IMR-90 (cell line): Measurements from ENCODE around the gene TUBGCP6. TPM values are rescaled to one million over a fixed set of nuclear protein-coding genes. Genes with fewer than 3 reads are reported as not detected.

Source experiments
- ATAC-seq: fragments of 200-7000 bp; cut with Tn5 transposase; 2 replicates; pipeline ENCODE4 v1.9.1; 2020; ENCODE audit warnings: low read depth, mild to moderate bottlenecking, moderate library complexity
- BruUV-seq: library from RNA; stranded (reverse); fragments of 400-500 nt; replicated peaks from 2 replicates; lab custom pipeline; 2021; lab: Mats Ljungman, UMichigan
- CTCF ChIA-PET: fragments of 300-600 bp; formaldehyde crosslinking; extraction: SDS; loops from one replicate; lab custom pipeline; 2021; ENCODE audit warnings: antibody characterized with exemption; lab: Yijun Ruan, JAX
- POLR2A ChIA-PET: fragments of 300-600 bp; sonication (Branson Sonifier 250); formaldehyde crosslinking; loops from one replicate; lab custom pipeline; 2022; ENCODE audit warnings: antibody characterized with exemption; ENCODE audit not compliant: unreplicated experiment; lab: Charles Lee
- DNase-seq: peaks from one replicate; pipeline ENCODE4 v3.0.0; 2013
- H2AFZ ChIP-seq: replicated peaks from 2 replicates; pipeline ENCODE3; 2013; ENCODE audit warnings: low read length, mild to moderate bottlenecking; ENCODE audit not compliant: poor library complexity
- H2AK5ac ChIP-seq: 2 replicates; pipeline ENCODE4 v1.6.1; 2013; ENCODE audit warnings: low read depth, low read length, inconsistent platforms
- H2AK9ac ChIP-seq: replicated peaks from 2 replicates; pipeline ENCODE3; 2013; ENCODE audit warnings: mild to moderate bottlenecking, low read depth, low read length, moderate library complexity; ENCODE audit not compliant: poor library complexity
- H2BK120ac ChIP-seq: 2 replicates; pipeline ENCODE4 v1.6.1; 2013; ENCODE audit warnings: low read depth, low read length, inconsistent platforms
- H2BK15ac ChIP-seq: 3 replicates; pipeline ENCODE4 v1.6.1; 2013; ENCODE audit warnings: low read depth, low read length, inconsistent platforms
- H2BK20ac ChIP-seq: 2 replicates; pipeline ENCODE4 v1.6.1; 2013; ENCODE audit warnings: low read depth, mild to moderate bottlenecking, inconsistent platforms, low read length, moderate library complexity
- H2BK5ac ChIP-seq: 2 replicates; pipeline ENCODE4 v1.6.1; 2013; ENCODE audit warnings: mild to moderate bottlenecking, low read depth, low read length, inconsistent platforms; ENCODE audit not compliant: poor library complexity, severe bottlenecking
- H3K14ac ChIP-seq: replicated peaks from 2 replicates; pipeline ENCODE4 v1.6.1; 2013; ENCODE audit warnings: low read depth, low read length, inconsistent platforms
- H3K18ac ChIP-seq: 2 replicates; pipeline ENCODE4 v1.6.1; 2013; ENCODE audit warnings: low read depth, low read length, control low read depth
- H3K23ac ChIP-seq: 2 replicates; pipeline ENCODE4 v1.6.1; 2013; ENCODE audit warnings: low read depth, low read length, inconsistent platforms
- H3K27ac ChIP-seq: 2 replicates; pipeline ENCODE4 v1.5.1; 2013; ENCODE audit warnings: mild to moderate bottlenecking, control low read depth, low read length; ENCODE audit not compliant: insufficient read depth
- H3K27me3 ChIP-seq: 2 replicates; pipeline ENCODE4 v1.6.1; 2013; ENCODE audit warnings: low read length; ENCODE audit not compliant: control insufficient read depth, insufficient read depth
- H3K36me3 ChIP-seq: 2 replicates; pipeline ENCODE4 v1.6.1; 2013; ENCODE audit warnings: low read length, mixed read lengths; ENCODE audit not compliant: control insufficient read depth, insufficient read depth
- H3K4ac ChIP-seq: 2 replicates; pipeline ENCODE4 v1.6.1; 2013; ENCODE audit warnings: low read depth, low read length, inconsistent platforms
- H3K4me1 ChIP-seq: 2 replicates; pipeline ENCODE4 v1.6.1; 2013; ENCODE audit warnings: low read length, mixed read lengths; ENCODE audit not compliant: control insufficient read depth, insufficient read depth
- H3K4me2 ChIP-seq: 2 replicates; pipeline ENCODE4 v1.6.1; 2013; ENCODE audit warnings: low read depth, mild to moderate bottlenecking, control low read depth, low read length, moderate library complexity
- H3K4me3 ChIP-seq: 2 replicates; pipeline ENCODE4 v1.5.1; 2013; ENCODE audit warnings: low read depth, mild to moderate bottlenecking, control low read depth, low read length, moderate library complexity; ENCODE audit not compliant: insufficient read depth
- H3K56ac ChIP-seq: 2 replicates; pipeline ENCODE4 v1.6.1; 2013; ENCODE audit warnings: low read length, inconsistent platforms; ENCODE audit not compliant: insufficient read depth; ENCODE audit errors: extremely low read depth
- H3K79me1 ChIP-seq, 2 experiments: 2 replicates each; pipeline ENCODE4 v1.6.1; 2013; ENCODE audit warnings: low read length in 2 of 2, inconsistent platforms in 1 of 2, low read depth in 1 of 2
- H3K9ac ChIP-seq: 2 replicates; pipeline ENCODE4 v1.6.1; 2013; ENCODE audit warnings: low read depth, low read length, control low read depth
- H3K9me1 ChIP-seq: 2 replicates; pipeline ENCODE4 v1.6.1; 2013; ENCODE audit warnings: low read length, inconsistent platforms; ENCODE audit not compliant: insufficient read depth
- H3K9me3 ChIP-seq: 2 replicates; pipeline ENCODE4 v1.6.1; 2013; ENCODE audit warnings: low read length; ENCODE audit not compliant: control insufficient read depth, insufficient read depth
- H4K20me1 ChIP-seq: 2 replicates; pipeline ENCODE4 v1.6.1; 2013; ENCODE audit warnings: low read length, inconsistent platforms; ENCODE audit not compliant: insufficient read depth
- H4K5ac ChIP-seq: 2 replicates; pipeline ENCODE4 v1.6.1; 2013; ENCODE audit warnings: mild to moderate bottlenecking, low read depth, low read length, control low read depth
- H4K8ac ChIP-seq, 2 experiments: 2 replicates each; pipeline ENCODE4 v1.6.1; 2013; ENCODE audit warnings: low read depth in 2 of 2, low read length in 2 of 2, control low read depth in 1 of 2, inconsistent platforms in 1 of 2
- H4K91ac ChIP-seq: 2 replicates; pipeline ENCODE4 v1.6.1; 2013; ENCODE audit warnings: low read depth, low read length, inconsistent platforms; ENCODE audit not compliant: insufficient read depth
- CHD1 ChIP-seq: IDR thresholded peaks from 2 replicates; pipeline ENCODE4 v1.6.1; 2012; ENCODE audit warnings: low read depth, low read length, improper control_type of control experiment
- RCOR1 ChIP-seq: IDR thresholded peaks from 2 replicates; pipeline ENCODE4 v1.6.1; 2012; ENCODE audit warnings: mild to moderate bottlenecking, low read length, improper control_type of control experiment; ENCODE audit not compliant: insufficient replicate concordance
- WGBS, 2 experiments: methylation state at CpG; one replicate each; pipeline versions ENCODE4 v1.1.5 to v1.1.7; 2013; ENCODE audit warnings: missing lambda C conversion rate in 2 of 2; ENCODE audit not compliant: insufficient read length in 1 of 2; ENCODE audit errors: extremely low coverage in 2 of 2; 5-methylcytosine and 5-hydroxymethylcytosine counted together
- dilution Hi-C: fragments of 300-500 bp; cut with HindIII; formaldehyde crosslinking; loops from one replicate; pipeline ENCODE4 v1.14.3; 2018; ENCODE audit warnings: low sequenced_read_pairs; ENCODE audit not compliant: unreplicated experiment
- in situ Hi-C: fragments of 300-500 bp; cut with MboI; formaldehyde crosslinking; loops from 3 replicates; pipeline ENCODE4 v1.14.3; 2019; ENCODE audit warnings: low sequenced_read_pairs, inconsistent platforms, mixed read lengths
- intact Hi-C: fragments of 100-400 bp; cut with micrococcal nuclease; formaldehyde crosslinking; loops from 2 replicates; pipeline ENCODE4 v1.10.0; 2022
- polyA plus RNA-seq, 3 experiments: library from polyadenylated mRNA; depleted of rRNA; stranded (reverse); fragments of >200 nt; gene quantifications; 2 replicates each; pipeline ENCODE4 v1.2.3, GENCODE V29; 2012; ENCODE audit warnings: low replicate concordance in 1 of 3
- total RNA-seq: library from RNA; depleted of rRNA; stranded (reverse); fragments of >200 nt; gene quantifications from 2 replicates; pipeline ENCODE4 v1.2.3, GENCODE V29; 2012

The TUBGCP6 gene
- total and polyA plus RNA-seq, 2 of the 4 experiments (the other 2 are of a cell fraction), result 10.8 to 28.6 TPM

DNA sequence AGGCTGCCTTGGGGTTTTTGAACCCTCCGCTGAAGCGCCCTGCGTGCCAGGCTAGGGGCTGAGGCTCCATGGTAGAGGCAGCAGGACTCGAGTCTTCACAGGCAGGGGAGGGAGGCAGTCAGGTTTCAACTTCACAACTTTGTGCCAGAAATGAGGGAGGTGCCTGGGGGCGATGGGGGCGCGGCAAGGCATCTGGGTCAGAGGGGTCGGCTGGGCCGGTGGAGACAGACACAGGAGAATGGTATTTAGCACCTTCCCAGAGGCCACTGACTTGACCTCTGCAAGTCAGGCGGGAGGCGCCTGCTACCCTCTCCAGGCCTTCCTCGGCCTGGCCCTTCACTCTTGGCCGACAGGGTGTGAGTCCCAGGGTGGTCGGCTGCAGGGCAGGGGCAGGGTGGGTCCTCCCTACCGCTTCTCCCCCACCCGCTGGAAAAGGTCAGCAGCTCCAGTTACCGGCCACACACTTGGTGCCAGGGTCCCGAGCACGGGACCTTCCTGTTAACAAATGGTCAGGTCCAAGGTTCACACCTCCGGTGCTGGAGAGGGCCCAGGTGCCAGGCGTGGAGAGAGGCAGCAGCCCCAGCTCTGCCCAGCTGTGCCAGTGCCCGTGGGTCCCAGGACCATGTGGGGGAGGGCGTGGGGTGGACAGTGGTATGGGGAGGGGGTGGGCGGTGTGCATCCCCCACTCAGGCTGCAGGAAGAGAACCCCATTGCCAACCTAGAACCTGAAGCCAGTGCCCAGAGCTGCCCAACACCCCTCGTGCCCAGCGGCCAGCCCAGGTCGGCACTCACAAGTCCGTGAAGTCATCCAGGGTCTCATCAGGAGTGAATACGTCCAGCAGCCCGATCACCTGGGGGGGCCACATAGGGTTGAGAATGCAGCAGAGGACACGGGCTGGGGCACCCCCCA lies 12.9 kb upstream of the TUBGCP6 start:
- WGBS, 2 experiments, result 82% methylated on average over 14 of the region's 31 CpGs; no CpG with 5 or more reads in 1 of the 2 experiments
- TF ChIP-seq CHD1, result no peak
- TF ChIP-seq RCOR1, result no peak
- peaks cover 35% of the 10 kb centered on the region; the same call in 1 of the 2 replicates for H3K36me3 ChIP-seq
- H4K91ac ChIP-seq, result no peak overlapping the region
- no peaks in the 10 kb centered on the region for H3K9me3 ChIP-seq
- no peak overlapping the region for H3K4me2 ChIP-seq
- ChIA-PET POLR2A (no interaction called here), CTCF (no interaction called here)
- no peak overlapping the region for H3K4me3 ChIP-seq
- H4K20me1 ChIP-seq, result peaks cover 25% of the 10 kb centered on the region
- no peak overlapping the region for H2AFZ ChIP-seq
- dilution Hi-C loops (no loop called here), in situ Hi-C loops (no loop called here), intact Hi-C loops (no loop called here)
- H3K4ac ChIP-seq, result no peak overlapping the region
- no peak overlapping the region for H2BK5ac ChIP-seq
- H3K9ac ChIP-seq, result no peak overlapping the region
- H3K18ac ChIP-seq, result no peak overlapping the region
- no peak overlapping the region for H3K56ac ChIP-seq
- peaks cover 9 to 43% of the 10 kb centered on the region in 2 experiments; a peak in 3 of 4 replicates for H3K79me1 ChIP-seq
- BruUV-seq, result no TSS peak
- H3K9me1 ChIP-seq, result peaks cover 4% of the 10 kb centered on the region; the same call in 1 of the 2 replicates
- no peak overlapping the region for H2BK20ac ChIP-seq
- H3K4me1 ChIP-seq, result peaks cover 17% of the 10 kb centered on the region
- no peak overlapping the region for H3K27ac ChIP-seq
- H2BK120ac ChIP-seq, result no peak overlapping the region
- H2AK5ac ChIP-seq, result no peak overlapping the region
- ATAC-seq (no peak), DNase-seq (no peak)
- H2AK9ac ChIP-seq, result no peak overlapping the region
- no peak overlapping the region for H4K5ac ChIP-seq
- H3K14ac ChIP-seq, result no peak overlapping the region
- no peak overlapping the region for H4K8ac ChIP-seq
- H3K23ac ChIP-seq, result no peak overlapping the region
- H2BK15ac ChIP-seq, result no peak overlapping the region
- H3K27me3 ChIP-seq, result no peaks in the 10 kb centered on the region
